NOMO-1 treated with DMSO at 0.1 percent for 48 hours (cell line): Measurements from ENCODE around the gene LOXL3.

ENCODE experiments used
- DNase-seq: peaks from one replicate; lab custom pipeline; 2025; ENCODE audit not compliant: unreplicated experiment; lab: John Stamatoyannopoulos, UW

Gene LOXL3

GRCh38 chr2:74553892-74554819, at the start of gene LOXL3, which contains the start of gene DOK1:
TSS of gene LOXL3 (minus strand) at chr2:74553942. CDS start at chr2:74552634, 1,308 bp downstream.
TSS of gene DOK1 (plus strand) at chr2:74554720. CDS start at chr2:74554755, 35 bp downstream.
- DNase-seq: peak; percentile 66

GRCh38 chr2:74602586-74603281, 49.0 kb upstream of the LOXL3 start:
- no peak for DNase-seq

GRCh38 chr2:74599676-74600075, 45.9 kb upstream of the LOXL3 start:
- DNase-seq: no peak

- DNase-seq: no peak
Measured at GRCh38 chr2:74597410-74597809, 43.7 kb upstream of the LOXL3 start.

- no peak for DNase-seq
Measured at GRCh38 chr2:74596584-74596983, 42.8 kb upstream of the LOXL3 start.

- DNase-seq: no peak
Measured at GRCh38 chr2:74593826-74594772, 40.4 kb upstream of the LOXL3 start.

- no peak for DNase-seq
Measured at GRCh38 chr2:74588664-74589063, 34.9 kb upstream of the LOXL3 start.

- DNase-seq: peak; percentile 80
Measured at GRCh38 chr2:74587664-74588277, 34.0 kb upstream of the LOXL3 start.

- DNase-seq: no peak
Measured at GRCh38 chr2:74585406-74586185, 31.9 kb upstream of the LOXL3 start.

GRCh38 chr2:74584088-74584645, 30.4 kb upstream of the LOXL3 start:
- peak; percentile 12 for DNase-seq

- no peak for DNase-seq
Measured at GRCh38 chr2:74583504-74583903, 29.8 kb upstream of the LOXL3 start.

- DNase-seq: no peak
Measured at GRCh38 chr2:74582184-74582583, 28.4 kb upstream of the LOXL3 start.

GRCh38 chr2:74581463-74581862, 27.7 kb upstream of the LOXL3 start:
- no peak for DNase-seq

GRCh38 chr2:74578408-74578807, 24.7 kb upstream of the LOXL3 start:
- no peak for DNase-seq

GRCh38 chr2:74577448-74577847, 23.7 kb upstream of the LOXL3 start:
- DNase-seq: peak; percentile 57

GRCh38 chr2:74576863-74577229, 23.1 kb upstream of the LOXL3 start:
- peak; percentile 91 for DNase-seq

GRCh38 chr2:74576211-74576862, 22.6 kb upstream of the LOXL3 start:
- DNase-seq: no peak

- DNase-seq: no peak
Measured at GRCh38 chr2:74575320-74575719, 21.6 kb upstream of the LOXL3 start.
